Endometrium (tissue), 2 donors: ENCODE data around the gene SPTBN1.
A peak's percentile ranks its signal among the peaks of the same experiment; 100 is the strongest.
"Not testable (repeated sequence)": the region's sequence is repeated elsewhere in the genome, so short reads cannot be mapped to it uniquely, and the experiment has no call there.

Source experiments
- FAIRE-seq: peaks from 2 replicates; lab custom pipeline; 2012; peaks lifted over from hg19 to GRCh38; lab: Jason Lieb, UNC
- donor health status: control.
- donor health status: control.

SPTBN1 gene

DNA sequence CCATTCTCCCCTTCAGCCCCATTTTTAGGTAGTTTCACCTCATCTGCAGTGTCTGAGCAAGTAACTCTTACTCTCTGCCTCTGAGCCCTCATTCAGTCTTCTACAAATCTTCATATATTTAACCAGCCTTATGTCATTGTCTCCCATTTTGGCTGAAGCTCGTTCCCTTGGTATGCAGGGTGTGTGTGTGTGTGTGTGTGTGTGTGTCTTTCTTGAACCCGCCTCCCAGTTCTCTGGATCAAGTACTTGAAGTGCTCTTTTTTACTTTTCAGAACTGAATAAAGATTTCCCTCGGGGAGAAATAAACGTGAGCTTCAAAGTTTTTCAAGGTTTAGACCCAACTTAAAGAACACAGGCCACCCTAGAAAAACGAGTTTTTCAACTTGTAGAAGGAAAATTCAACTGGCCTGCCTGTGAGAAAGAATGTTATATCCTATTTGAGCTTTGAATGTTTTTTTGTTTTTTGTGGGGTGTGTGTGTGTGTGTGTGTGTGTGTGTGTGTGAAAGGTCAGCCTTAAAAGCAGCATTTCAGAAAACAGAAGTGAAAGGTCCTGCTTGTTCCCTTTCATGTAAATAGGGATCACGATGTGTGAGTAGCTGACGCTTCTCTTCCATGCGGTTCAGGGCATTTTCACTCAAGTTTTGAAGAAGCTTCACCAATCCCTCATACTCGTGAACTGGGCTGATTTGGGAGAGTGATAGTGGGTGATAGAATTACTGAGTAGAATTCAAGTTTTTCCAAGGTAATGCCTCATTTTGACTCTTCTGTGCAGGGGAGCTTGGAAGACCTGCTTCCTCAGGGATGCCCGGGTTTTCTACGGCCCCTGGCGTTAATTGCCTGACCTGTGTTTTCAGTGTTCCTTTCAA is 216.7 kb downstream of the SPTBN1 start:
- FAIRE-seq = no peak

DNA sequence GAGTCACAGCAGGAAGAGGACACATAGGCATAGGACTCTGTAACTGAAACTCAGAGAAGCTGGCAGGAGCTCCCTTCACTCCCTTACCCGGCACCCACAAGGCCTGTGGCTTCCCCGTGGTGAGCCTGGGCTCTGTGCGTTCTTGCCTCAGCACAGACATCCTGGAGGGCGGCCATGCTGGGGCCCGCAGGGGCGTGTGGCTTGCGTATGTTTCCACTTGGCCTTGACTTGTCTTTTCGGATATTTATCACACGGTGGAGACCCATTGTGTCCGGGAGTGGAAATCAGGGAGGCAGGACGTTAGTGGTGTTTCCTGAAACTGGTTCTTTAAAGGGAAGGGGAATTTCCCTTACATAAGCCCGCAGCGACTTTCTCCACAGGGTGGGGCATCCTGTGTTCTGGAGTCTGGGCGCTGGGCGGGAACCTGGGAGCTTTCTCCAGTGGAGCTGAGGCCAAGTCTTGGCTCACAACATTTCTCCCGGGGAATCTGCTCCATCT is 217.4 kb downstream of the SPTBN1 start:
- FAIRE-seq = no peak

DNA sequence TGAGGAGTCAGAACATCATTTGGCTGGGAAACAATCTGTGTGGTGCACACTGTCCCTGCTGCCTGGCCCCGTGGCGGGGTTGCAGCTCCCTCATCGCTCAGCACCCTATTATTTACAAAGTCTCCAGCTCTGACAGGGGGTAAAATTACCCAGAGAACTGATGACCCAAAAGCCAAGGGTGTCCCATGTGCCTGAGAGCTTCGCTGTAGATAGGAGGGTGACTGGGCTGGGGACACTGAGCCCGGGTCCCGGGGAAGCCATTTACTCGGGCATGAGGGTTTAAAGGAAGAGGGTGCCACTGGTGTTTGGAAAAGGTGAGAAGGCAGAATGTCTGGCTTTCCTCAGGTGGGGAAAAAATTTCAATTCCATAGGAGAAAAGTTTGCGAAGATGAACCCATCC is 219.2 kb downstream of the SPTBN1 start:
- FAIRE-seq = no peak

DNA sequence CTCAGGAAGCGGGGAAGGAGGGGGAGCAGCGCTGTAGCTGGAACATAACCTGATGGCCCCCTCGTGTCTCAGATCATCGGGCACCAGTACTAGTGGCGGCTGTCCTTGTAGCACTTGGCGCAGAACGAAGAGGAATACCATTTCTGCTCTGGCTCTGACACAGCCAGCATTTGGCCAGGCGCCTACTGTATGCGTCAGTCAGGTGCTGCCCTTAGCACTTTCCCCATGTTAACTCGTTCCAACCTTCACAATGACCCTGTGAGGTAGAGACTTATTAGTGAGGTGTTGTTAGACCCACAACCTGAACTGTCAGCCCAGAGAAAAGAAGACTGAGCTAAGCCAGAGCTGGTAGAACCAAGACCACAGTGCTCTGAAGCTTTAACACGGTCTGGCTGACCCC is 219.6 kb downstream of the SPTBN1 start:
- FAIRE-seq = no peak

DNA sequence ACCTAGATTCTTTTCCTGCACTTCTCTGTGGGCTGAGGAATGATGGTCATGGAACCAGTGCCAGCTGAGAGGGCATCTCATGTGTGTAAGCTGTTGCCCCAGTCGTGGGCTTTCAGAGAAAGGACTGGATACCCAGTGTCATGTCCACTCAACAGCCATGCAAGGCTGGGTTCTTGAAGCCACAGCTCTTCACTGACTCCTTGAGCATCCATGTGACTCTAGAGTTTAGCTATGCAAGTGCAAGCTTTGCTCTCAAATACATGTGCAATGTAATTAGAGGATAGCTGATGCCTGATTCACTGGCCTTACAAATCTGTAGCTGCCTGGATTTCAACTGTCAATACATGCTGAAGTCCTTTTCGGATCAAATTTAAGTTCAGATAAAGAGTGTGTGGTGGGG is 220.5 kb downstream of the SPTBN1 start:
- no peak for FAIRE-seq

DNA sequence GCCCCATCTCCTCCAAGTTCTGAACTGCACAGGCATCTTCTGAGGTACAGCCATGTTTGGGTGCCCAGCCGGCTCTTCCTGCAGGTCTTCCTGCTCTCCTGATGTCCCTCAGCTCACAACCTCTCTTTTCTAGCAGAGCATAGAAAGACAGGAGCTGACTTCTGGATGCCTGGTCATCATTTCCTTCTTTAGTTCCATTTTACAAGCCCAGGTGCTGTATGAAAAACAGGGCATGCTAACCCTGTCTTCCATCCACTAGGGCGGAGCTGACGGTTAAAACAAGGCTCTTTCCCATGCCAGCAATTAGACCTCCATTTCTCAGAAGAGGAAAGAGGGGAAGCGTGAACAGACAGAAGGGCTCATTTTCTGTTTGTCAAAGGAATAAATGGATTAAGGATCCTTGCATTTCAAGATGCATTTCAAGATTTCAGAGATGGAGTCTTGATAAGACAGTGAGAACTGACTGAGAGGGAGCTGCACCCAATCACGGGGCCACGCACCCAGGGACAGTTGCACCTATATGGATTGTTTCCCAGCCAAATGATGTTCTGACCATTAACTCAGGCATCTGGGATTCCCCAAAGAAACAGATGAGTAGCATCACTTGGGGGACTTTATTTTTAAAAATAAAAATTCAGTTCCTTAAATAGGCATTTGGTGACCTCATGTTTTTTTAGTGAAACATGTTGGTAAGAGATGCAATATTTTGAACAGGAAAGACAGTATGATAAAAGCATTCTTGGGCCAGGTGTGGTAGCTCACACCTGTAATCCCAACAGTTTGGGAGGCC is 221.5 kb downstream of the SPTBN1 start:
- FAIRE-seq = no peak

DNA sequence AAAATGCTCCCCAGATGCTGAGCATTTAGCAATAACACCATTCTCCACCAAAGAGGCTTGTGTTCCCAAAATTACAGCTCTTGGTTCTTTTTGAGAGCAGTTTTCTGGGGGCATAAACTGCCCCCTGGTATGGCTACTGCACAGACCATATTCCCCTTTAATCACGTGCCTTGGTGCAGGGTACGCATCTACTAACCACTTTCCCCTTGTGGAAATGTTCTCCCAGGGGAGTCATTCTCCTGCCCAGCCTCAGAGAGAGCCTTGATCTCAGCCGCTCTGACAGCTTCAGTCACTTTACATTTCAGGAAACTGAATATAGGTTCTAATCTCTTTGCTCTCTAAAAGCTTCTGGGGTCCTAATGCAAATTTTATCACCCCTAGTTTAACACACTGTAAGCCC is 222.6 kb downstream of the SPTBN1 start:
- FAIRE-seq = no peak

DNA sequence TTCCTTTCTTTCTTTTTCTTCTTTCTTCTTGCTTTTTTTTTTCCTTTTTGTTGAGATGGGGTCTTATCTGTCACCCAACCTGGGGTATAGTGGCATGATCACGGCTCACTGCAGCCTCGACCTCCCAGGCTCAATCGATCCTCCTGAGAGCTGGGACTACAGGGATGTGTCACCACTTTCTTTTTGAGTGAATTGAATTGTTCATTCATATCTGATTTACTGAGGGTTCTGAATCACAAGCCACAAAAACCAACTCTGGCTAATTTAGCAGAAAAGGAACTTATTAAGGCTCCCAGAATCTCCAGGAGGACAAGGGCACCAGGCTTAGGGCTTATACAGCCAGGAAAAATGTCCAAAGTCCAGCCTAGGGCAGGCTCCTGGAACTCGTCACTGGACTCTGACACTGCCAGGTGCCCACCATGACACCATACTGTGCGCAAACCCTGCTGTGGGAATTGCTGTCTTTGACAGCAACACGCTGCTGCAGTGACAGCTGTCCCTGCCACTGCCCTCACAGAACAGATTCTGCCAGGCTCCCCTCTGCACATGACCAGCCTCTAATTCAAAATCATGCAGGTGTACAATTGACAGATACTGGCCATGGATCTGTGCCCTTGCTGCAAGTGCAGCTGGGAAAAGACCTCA is 224.4 kb downstream of the SPTBN1 start:
- FAIRE-seq = no peak

DNA sequence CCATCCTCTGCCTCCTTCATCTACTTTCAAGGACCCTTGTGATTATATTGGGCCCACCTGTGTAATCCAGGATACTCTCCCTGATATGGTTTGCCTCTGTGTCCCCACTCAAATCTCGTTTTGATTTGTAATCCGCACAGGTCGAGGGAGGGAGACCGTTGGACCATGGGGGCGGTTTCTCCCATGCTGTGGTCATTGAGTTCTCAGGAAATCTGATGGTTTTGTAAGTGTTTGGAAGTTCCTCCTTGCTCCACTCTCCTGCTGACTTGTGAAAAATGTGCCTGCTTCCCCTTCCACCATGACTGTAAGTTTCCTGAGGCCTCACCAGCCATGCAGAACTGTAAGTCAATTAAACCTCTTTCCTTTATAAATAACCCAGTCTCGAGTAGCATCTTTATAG is 225.3 kb downstream of the SPTBN1 start:
- FAIRE-seq = no peak

DNA sequence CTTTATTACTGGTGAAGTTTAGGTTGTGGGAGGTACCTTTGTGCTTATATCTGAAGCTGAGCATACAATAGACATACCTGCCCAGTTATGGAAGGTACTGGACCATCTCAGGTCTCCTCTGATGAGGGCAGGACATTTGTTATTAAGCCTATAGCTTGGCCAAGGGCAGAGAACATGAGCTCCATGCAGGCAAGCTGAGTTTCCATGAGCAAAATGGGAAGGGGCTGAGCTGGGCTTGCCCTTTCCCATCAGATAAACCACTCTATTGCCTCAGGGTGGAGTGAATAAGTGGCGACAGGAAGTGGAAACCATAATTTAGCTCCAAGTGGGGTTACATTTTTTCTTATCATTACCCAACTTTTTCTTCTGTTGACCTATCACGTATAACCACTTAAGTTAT is 227.5 kb downstream of the SPTBN1 start:
- FAIRE-seq = no peak

DNA sequence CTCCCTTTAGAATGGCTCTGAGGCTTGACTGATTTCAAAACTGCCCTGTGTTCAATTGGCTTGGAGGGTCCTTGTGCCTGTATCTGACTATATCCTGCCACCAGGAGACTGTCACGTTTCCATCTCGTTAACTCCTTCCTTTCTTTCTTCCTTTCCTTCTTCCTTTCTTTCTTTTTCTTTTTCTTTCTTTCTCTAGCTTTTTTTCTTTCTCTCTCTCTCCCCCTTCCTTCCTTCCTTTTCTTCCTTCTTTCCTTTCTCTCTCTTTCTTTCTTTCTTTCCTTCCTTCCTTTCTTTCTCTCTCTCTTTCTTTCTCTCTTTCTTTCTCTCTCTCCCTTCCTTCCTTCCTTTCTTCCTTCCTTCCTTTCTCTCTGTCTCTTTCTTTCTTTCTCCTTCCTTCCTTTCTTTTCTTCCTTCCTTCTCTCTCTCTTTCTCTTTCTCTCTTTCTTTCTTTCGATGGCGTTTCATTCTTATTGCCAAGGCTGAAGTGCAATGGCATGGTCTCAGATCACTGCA is 229.2 kb downstream of the SPTBN1 start:
- no peak for FAIRE-seq

DNA sequence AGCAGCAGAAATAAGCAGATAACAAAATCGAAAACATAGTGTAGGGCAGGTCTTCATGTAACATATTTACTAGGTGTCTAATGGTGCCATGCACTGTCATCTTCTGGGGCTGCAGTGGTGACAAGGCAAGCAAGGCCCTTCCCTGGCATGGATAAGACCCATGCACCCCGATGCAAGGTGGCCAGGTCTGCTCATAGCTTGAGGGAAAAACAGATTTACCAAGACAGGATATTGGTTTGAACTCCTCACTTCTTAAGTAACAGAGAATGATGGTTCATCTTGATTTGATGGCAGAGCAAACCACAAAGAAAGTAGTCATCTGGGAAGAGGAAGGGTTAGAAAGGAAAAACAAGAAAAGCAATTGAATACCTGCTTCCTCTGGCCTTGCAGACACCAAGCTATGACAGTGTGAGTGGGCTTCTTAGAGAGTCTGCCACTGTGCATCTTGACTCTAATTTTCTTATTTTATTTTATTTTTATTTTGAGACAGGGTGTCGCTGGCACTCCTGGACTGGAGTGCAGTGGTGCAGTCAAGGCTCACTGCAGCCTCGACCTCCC is 231.5 kb downstream of the SPTBN1 start:
- FAIRE-seq = no peak

DNA sequence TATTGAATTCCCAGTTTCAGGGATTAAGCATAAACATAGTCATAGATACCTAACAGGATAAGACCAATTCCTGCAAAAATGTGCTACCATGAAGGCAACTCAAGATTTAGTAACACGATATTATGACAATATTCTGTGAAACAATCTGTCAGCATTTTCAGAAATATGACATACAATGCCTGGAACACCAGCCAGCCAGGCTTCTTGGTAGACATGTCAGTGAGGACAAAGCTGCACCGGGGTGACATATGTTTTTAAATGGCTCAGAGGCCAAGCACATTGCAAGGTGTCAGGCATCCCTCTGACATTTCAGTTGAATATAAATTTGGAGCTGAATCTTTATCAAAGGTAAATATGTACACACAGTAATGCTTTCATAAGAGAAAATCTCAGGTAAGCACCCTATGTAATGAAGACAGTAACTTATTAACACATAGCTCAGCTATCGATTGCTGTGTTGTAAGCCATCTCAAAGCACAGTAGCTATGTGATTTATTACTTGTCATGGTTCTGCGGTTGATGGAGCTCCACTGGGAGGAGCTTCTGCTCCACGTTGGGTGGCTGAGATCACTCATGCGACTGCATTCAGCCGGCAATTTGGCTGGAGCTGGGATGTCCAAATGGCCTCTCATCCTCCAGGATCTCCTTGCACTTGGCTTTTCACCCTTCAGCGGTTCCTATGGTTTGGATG is 235.5 kb downstream of the SPTBN1 start:
- FAIRE-seq = no peak

DNA sequence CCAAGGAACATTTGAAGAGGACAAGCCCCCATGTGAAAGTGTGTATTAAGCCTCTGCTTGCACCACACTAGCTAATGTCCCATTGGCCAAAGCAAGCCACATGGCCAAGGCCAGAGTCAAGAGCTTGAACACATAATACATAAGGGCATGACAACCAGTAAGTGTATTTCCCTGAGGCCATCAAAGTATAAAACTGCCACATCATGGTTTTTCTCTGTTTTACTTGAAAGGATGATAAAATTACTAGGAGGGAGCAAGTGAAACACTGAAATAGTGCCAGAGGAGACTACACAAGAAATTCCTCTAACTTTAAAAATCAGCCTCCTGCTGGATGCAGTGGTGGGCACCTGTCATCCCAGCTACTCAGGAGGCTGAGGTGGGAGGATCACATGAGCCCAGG is 236.4 kb downstream of the SPTBN1 start:
- no peak for FAIRE-seq

DNA sequence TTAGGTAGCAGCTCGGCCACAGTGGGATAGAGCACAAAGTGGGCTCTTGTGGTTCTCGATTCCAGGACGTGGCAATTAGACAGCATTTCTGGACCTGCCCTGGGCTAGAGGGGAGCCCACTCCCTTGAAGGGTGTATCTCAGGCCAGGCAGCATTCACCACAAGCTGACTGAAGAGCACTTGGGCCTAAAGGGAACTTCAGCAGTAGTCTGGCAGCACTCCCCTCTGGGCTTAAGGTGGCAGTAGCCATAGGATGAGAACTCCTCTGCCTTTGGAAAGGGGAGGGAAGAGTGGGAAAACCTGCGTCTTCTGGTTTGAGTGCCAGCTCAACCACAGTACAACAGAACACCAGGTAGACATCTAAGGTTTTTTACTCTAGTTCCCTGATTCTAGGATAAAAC is 239.3 kb downstream of the SPTBN1 start:
- FAIRE-seq = no peak

DNA sequence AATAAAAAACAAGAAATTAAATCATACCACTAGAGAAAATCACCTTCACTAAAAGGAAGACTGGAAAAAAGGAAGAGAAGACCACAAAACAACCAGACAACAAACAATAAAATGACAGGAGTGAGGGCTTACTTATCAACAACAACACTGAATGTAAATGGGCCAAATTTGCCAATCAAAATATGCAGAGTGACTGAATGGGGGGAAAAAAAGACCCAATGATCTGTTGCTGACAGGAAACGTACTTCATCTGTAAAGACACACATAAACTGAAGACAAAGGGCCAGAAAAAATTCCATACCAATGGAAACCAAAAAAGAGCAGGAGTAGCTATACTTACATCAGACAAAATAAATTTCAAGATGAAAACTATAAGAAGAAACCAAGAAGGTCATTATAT is 241.8 kb downstream of the SPTBN1 start:
- no peak for FAIRE-seq

DNA sequence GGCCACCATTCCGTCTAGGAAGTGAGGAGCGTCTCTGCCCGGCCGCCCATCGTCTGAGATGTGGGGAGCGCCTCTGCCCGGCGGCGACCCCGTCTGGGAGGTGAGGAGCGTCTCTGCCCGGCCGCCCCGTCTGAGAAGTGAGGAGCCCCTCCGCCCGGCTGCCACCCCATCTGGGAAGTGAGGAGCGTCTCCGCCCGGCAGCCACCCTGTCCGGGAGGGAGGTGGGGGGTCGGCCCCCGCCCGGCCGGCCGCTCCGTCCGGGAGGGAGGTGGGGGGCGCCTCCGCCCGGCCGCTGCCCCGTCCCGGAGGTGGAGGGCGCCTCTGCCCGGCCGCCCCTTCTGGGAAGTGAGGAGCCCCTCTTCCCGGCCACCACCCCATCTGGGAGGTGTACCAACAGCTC is 242.8 kb downstream of the SPTBN1 start:
- FAIRE-seq = not testable (repeated sequence)

DNA sequence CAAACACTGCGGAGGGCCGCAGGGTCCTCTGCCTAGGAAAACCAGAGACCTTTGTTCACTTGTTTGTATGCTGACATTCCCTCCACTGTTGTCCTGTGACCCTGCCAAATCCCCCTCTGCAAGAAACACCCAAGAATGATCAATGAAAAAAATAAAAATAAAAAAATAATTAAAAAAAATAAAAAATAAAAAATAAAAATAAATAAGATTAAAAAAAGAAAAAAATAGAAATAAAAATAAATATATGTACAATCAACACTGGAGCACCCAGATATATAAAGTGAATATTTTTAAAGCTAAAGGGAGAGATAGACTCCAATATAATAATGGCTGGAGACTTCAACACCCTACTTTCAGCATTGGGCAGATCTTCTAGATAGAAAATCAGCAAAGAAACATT is 243.5 kb downstream of the SPTBN1 start:
- peak; percentile 73 for FAIRE-seq

DNA sequence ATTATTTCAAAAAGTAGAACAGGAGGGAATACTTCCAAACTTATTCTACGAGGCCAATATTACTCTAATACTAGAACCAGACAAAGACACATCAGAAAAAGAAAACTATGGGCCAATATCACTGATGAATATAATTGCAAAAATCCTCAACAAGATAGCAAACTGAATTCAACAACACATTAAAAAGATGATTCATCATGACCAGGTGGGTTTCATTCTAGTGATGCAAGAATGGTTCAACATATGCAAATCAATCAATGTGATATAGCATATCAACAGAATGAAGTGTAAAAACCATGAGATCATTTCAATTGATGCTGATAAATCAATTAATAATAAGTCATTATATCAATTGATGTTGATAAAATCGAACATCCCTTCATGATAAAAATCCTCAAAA is 244.9 kb downstream of the SPTBN1 start:
- FAIRE-seq = no peak

DNA sequence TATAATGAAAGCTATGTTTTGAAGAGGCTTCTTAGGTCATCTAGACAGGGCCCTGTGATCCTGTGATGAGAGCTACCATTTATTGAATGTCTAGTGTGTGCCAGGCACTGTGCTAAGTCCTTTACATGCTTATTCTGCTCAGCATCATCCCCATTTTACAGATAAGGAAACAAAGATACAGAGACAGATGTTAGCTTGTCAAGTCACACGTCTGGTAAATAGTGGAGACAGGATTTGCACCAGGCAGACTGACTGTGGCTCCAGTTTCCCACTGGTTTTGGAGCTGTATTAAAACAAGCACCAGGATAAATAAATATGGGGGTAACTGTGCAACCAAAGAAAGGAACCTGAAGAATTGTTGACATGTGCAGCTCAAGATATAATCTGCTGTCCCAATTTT is 248.1 kb downstream of the SPTBN1 start:
- FAIRE-seq = no peak

DNA sequence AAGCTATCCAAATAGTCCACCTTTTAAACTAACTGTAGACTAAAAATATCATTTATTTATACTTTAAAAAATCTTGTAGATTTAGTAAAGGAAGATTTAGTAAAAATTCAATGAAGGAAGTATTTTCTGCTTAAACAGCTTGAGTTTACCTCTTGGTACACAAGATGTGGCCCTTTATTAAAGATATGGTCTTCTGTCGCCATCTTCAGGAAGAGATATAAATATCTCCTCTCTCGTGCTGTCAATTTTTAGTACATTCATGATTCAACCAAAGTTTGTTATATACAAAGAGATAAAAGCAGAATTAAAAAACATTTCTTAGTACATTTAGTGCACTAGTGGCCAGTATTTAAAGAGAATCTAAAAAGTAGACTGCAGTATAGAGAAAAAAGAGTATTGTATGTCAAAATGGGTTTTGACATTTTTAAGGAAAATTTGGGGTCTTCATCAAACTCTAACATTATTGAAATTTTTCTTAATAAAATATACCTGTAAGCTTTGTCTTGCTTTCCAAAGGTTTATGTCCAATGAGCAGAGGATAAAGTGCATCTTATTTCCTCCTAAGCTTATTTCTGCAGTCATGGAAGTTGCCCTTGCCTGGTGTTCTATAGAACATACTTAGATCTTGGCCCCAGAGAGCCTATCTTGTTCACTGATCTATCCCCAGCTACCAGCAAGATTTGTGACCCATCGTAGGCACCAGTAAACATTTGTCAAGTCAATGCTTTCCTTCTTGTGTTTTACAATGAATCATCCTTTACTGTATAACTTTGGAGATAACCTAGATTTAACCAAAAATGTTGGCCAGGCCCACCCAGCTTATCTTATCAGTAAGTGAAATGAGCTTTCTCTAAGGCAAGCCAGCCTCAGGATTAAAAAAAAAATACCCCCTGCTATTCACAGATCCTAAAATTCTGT is 248.8 kb downstream of the SPTBN1 start:
- peak; percentile 97 for FAIRE-seq
